ENCODE measurements around the gene CDH13.

GRCh38 chr16:83164816-83165215 is 538.0 kb downstream of the CDH13 start:
- TF ChIP-seq RBBP5 (conservative IDR thresholded peaks at IDR 0.05) (no peak), ZZZ3 (IDR thresholded peaks at IDR 0.05; ENCODE audit: control insufficient read depth, insufficient read length, low read depth) (no peak), RFX5 (IDR thresholded peaks at IDR 0.05; ENCODE audit: low read depth, low read length) (no peak), EZH2 (IDR thresholded peaks at IDR 0.05; ENCODE audit: borderline replicate concordance, control insufficient read depth, low read depth, low read length) (no peak), CTCF (IDR thresholded peaks at IDR 0.05 in 2 of 3, conservative IDR thresholded peaks at IDR 0.05 in 1 of 3; ENCODE audit: control insufficient read depth in 2 of 3, extremely low read depth in 1 of 3, insufficient read depth in 1 of 3, low read depth in 3 of 3, low read length in 3 of 3) (no peak), ZBTB11 (CRISPR knock-in tag; IDR thresholded peaks at IDR 0.05) (no peak), ZNF384 (IDR thresholded peaks at IDR 0.05; ENCODE audit: borderline replicate concordance, low read depth, low read length) (no peak), RAD21 (IDR thresholded peaks at IDR 0.05; ENCODE audit: insufficient read depth, low read depth, low read length) (no peak), EGR1 (IDR thresholded peaks at IDR 0.05; ENCODE audit: borderline replicate concordance in 1 of 2, low read depth in 2 of 2, low read length in 2 of 2) (no peak), ELK1 (IDR thresholded peaks at IDR 0.05; ENCODE audit: low read depth, low read length) (no peak), ESRRA (IDR thresholded peaks at IDR 0.05; ENCODE audit: low read length) (no peak)
